ENCODE results near the gene DCDC1. TPM values are rescaled to one million over a fixed set of nuclear protein-coding genes. Genes with fewer than 3 reads are reported as not detected.

Gene DCDC1
- total RNA-seq, 1 donor from 2014 or later, result 0.16 TPM

DNA sequence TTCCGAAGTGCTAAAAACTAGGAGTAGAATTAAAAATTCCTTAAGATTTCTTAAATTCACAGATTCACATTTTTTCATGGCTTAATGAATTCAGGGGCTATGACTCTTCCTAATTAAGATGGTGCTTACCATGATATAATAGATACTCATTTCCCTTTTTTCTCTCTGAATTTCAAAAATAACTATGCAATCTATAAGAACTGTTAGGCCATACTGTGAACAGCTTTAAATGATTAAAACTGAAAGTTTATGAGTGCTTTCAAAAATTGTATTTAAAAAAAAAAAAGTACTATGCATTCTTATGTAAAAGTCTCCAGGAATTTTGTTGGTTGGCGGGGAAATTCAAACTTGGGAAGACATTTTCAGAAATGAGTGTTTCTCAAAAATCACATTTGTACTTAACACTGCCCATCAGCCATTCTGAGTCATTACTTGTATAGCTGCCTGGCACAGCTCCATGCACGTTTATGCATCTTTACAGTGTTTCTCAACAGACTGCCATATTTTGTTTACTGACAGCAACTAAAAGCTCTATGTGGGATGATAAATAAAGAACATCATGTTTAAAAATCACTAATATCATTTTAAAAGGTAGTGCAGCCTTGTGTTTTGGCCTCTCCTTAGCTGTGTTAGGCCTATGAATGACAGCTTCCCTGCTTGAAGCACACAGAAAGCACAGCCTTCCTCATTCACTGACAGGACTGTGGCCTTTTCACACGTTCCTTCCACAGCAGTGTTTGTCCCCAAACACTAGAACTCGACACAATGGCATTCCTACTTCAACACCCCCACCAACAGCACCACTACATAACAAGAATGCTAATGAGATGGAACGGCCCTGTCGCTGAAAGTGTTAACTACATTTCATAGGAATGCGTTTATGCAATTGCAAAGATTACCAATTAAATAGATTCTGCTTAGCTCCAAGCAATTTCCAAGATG, 131.4 kb downstream of the DCDC1 start:
- intact Hi-C loops (cut with micrococcal nuclease), result loop anchor here (2.0 kb wide), 1 partner anchor 939 kb away; no protein-coding TSS in a partner anchor

DNA sequence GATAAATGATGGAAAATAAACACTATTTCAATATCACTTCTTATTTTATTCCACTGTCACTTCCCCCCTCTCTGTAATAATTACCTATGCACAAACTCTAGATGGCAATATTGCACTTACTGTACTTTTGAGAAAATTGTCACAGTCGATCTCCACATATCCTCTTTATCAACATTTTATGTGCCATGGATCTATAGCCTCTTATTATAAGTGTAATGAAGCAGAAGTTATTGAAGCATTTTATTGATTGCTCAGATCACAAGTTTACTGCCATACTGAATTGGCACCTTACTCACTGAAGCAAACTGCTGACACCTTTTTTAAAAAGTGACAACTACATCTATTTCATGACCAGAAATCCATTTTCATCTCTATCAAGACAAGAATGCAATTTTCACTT, 133.4 kb downstream of the DCDC1 start:
- intact Hi-C loops (cut with micrococcal nuclease), result no loop called here

DNA sequence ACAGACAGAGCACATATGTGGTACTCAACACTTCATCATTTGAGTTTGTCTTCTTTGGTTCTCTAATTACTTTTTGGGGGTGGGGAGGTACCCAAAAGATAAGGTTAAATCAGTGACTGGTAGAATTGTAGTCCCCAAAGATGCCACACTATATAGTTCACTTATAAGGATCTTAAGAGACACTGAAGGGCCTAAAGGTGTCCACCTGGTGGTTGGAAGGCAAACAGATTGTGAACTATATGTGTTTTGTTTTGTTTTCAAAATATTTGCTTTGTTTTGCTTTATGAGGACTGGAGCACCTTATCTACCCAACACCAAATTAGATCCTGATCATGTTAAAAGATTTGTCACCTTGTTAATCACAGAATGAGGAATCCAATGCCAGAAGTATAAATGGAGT, 136.1 kb downstream of the DCDC1 start:
- intact Hi-C loops (cut with micrococcal nuclease), result no loop called here

DNA sequence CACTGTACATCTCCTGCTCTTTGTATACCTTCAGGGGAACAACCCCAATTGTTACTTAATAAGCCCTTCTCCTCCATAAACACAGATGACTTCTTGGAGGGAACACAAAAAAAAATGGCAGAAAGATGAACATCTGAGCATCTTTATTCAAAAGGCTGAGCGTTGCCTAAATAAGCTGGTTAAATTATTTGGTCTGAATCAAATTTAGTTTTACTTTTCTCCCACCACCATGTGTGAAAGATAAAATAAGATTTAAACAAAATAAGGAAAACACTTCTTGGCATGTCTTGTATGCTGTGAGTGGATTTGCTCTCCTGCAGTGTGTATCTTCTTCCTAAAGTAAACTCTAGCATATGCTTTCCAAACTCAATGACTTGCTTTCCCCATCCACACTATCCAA, 137.9 kb downstream of the DCDC1 start:
- intact Hi-C loops (cut with micrococcal nuclease), result no loop called here

DNA sequence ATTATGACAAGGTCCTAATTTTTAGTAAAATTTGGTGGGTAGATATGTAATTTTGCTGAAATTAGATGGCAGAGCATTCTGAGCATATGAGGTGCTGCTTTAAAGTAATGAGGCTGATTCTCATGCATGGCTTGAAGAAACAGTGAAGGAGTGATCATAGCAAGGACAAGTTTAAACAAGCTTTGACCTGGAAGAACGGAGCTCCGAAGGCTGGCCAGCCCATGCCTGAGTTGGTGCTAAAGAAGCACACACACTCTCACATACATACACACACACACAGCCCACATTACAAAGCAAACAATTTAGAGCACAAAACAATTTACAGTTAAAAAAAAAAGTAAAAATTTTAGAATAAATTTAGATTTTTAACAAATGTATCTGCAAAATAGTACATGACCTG, 150.7 kb downstream of the DCDC1 start:
- intact Hi-C loops (cut with micrococcal nuclease), result no loop called here

DNA sequence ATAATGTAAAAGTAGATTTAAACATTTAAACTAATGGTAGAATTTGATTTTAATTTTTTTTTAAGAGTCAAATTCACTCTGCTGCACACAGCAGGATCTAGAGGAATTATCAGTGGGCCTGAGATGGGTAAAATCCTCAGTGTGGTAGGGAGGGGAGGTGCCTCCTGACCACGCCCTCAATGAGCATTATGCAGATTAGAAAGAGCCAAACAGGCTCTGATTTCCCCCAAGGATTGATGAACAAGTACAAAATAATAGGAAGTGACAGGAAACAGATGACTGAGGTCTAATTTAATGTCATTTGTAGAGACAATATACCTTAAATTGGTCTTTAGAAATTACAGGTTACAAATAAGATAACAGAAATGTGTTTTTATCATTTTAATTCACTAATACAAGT, 155.2 kb downstream of the DCDC1 start:
- intact Hi-C loops (cut with micrococcal nuclease), result no loop called here

DNA sequence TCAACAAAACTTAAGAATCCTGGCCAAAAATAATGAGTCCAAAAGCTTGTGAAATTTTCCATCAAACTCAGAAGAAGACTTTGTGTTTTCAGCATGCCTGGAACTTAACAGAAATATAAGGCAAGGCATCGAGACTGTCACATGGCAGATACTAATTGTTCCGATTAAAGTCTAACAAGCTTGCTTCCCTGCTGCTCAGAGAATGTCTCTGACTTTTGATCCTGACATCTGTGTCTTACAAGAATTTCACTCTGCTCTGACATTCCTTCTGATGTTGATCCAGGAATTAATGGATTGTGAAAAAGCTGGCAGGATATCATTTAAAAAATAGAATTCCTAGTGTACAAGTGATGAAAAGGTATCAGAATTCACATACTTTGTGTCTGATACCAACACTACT, 170.2 kb downstream of the DCDC1 start:
- intact Hi-C loops (cut with micrococcal nuclease), result no loop called here

DNA sequence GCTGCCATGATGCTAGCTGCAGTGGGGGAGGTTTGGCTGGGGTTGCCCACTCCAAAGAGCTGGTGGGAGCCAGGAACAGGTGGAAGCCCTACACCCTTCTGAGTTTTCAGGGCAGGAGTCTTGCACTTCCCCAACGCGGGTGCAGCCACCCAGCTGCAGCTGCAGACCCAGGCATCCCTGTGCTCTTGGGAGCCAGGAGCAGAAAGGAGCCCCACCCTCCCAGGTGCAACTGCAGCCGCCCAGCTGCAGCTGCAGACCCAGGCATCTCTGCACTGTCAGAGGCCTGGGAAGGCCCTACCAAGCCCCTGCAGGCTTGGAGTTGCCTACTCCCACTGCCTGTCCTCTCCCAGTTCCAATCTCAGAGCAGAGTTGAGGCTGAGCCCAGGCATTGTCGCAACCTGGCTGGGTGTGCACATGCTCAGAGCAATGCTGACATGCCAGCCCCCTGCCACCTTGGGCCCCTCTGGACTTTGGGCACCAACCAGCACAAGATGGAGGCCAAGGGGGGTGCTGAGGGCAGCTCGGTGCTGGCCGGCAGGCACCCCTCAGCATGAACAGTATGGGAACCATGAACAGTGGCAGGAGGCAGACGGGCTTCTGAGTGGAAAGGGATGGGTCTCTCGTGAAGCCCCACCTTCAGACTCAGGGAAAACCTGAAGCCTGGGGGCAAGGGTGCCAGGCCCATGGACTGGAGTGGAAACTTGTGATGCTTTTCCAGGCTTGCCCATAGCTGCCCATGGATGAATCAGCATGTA, 195.4 kb downstream of the DCDC1 start:
- intact Hi-C loops (cut with micrococcal nuclease), result no loop called here

DNA sequence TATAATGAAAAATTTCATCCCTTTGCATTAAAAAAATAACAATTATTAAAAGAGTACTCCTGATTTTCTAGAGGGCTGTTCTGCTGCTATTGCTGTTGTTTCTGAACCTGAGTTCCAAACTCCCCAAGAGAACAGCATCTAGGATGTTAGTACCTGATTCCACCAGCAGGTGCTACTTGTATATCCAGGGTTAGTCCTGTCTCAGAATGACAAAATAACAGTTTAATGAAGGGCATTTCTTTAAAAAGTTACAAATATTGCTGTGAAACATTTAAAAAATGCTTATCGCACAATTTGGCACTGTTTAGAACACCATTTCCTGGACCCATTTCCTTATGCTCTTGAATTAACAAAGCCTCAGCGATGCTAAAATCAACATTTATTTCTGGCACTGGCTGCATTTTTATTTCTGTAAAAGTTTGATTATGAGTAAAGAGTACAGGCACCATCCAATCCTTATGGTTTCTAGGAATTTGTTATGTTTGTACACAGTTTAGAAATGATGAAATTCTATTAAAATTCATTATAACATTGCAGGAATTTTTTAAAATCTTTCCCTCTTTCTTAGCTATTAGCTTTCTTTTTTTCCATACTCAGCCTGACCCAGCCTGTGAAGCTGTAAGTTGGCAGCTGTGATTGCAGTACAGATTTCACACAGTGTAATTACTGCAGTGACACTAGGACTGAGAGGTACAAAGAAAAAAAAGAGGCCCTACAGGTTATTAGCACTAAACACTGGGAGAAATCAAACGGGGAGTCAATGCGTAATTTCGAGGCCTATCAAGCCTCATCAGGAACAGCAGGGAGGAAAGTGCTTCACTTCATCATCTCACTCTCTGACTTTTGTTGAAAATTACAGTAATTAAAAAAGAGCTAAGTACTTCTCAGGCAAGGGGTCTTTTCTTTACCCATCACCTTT, 208.8 kb downstream of the DCDC1 start:
- intact Hi-C loops (cut with micrococcal nuclease), result no loop called here

DNA sequence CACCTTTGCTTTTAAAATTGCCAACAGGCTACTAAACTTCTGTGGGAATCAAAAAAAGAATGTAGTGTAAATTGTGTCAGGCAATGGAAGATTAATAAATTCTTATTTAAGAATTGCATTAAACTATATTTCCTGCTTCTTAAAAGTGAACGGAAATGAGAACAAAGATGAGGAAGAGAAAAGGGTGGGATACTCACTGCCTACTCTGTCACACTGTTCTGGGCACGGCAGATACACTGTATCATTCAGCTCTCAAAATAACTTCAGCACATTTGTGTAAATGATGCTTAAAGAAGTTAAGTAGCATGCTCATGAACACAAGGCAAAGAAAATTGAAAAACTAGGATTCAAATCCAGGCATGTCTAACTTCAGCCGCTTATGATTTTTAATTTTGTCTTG, 218.7 kb downstream of the DCDC1 start:
- intact Hi-C loops (cut with micrococcal nuclease), result no loop called here

DNA sequence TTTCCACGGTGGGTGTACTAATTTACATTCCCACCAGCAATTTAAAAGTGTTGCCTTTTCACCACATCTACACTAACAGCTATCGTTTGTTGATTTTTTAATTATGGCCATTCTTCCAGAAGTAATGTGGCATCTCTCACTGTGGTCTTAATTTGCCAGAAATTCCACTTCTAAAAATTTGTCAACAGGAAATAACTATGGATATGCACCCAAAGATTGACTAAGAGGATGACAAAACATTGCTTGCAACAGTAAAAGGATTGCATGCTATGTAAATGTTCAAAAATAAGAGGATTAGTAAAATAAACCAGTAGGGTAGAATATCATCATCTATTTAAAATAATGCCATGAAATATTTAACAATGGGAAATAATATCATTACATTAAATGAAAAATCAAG, 219.5 kb downstream of the DCDC1 start:
- intact Hi-C loops (cut with micrococcal nuclease), result no loop called here

DNA sequence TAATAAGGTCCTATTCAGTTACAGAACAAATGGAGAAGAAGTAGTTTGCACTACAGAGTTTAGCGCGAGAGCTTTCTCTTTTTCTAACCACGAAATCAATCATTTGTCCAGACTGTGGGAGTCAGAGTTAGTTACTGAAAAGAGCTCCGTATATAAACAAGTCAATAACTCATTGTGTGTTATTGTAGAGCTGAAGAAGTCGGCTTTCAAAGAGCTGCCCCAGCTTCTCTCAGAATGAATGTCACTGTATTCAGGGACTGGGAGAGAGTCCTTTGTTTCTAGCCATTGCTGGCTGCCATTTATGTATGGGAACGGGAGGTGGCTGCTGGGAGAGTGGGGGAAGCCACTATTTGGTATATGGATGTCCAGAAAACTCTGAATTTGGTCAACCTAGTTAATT, 227.8 kb downstream of the DCDC1 start:
- intact Hi-C loops (cut with micrococcal nuclease), result no loop called here

DNA sequence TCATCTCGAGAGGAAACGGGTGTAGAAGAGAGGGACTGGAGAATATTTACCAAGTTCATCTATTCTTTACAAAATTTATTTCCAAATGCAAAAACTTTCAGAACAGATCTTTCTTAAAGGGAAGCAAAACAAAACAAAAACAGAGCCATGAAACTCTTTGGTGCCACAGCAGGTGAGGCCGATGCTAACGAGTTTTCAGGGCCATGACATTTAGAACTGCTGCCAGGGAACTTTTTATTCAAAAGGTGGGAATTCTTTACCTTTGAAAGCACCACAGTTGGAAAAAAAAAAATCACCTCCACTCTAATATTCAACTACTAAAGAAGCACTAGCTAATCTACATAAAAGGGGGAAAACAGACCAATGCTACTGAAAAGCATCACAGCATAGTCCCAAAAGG, 230.1 kb downstream of the DCDC1 start:
- intact Hi-C loops (cut with micrococcal nuclease), result no loop called here

DNA sequence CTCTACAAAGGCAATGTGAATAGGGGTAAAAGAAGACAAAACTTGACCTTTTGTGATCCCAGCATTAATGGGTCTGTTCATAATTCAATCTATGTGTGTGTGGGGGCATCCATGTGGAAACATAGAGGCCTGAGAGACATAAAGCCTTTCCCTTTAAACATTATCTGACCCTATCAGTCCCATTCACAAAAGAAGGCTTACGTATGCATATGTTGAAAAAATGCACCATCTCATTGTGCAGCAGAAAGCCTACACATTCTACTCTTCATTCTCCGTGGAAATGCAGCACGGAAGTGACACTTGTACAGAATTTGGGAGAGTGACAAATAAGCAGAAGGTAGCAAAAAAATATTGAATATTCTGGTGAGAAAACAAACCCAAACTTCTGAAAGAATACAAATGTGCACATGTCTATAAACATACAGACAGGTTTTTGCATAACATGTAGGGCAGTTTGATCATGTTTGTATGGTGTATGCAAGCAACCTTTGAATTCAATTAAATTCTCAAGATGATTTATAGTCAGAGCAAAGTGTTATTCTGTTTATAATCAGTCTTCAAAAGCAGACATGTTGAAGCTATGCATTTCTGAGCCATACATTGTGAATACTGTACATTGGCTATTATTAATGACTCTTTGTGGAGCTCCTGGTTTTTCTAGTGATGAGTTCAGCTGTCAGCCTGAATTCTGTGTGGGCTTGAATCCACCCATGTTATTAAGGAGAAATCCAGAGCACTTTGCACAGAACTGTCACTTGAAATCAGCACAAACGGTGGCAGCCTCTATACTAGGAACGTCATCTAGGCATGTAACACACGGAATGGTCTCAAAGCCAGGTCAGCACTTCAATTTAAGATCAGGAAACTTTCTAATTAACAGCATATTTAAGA, 236.8 kb downstream of the DCDC1 start:
- intact Hi-C loops (cut with micrococcal nuclease), result no loop called here

DNA sequence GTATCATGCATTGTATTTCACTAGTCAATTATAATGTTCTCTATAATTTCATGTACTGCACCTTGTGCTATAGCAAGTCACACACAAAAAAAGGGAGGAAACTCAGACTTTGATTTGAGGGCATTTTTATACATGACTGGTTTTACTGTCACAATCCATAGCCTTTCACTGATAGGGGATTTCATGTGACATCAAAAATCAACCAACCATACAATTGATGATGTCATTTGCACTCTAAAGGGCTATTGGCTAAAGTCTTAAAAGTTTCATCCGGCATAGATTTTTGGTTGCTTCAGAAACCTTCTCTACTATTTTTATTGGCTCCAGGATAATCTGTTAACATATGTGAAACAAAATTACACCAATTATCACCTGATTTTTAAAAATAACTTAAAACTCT, 237.8 kb downstream of the DCDC1 start:
- intact Hi-C loops (cut with micrococcal nuclease), result no loop called here

DNA sequence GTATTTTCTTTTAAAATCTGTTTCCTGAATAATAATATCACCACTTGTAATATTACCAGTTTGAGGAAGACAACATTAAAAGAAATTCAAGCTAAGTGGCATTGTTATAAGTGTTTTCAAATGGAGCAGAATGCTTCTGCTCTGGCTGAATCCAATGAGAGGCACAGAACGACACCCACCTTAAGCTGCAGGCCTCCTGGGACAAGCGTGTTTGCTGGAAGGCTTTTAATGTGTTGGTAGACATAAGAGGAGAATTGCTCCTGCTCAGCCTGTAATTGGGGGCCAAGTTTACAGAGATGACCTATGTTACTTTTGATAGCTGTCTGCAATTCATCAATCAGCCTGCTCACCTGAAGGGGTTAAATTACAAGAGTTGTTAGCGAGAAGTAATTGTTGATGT, 242.2 kb downstream of the DCDC1 start:
- intact Hi-C loops (cut with micrococcal nuclease), result no loop called here

DNA sequence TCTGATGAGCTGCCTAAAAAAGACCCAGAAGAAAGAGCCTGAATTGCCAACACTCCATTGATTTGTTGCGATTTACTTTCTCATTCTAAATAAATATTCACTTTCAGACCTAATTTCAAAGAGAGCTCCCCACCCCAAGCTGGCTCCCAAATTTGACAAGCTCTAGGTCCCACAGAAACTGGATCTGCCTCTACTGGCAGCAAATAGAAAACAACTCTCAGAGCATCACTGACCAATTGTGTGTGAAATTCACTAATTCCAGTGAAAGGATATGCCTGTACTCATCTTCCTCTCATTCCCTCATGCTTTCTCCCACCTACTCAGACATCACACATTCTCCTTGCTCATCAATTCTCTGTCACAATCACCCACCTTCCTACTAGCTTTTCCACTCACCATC, 249.1 kb downstream of the DCDC1 start:
- intact Hi-C loops (cut with micrococcal nuclease), result no loop called here

DNA sequence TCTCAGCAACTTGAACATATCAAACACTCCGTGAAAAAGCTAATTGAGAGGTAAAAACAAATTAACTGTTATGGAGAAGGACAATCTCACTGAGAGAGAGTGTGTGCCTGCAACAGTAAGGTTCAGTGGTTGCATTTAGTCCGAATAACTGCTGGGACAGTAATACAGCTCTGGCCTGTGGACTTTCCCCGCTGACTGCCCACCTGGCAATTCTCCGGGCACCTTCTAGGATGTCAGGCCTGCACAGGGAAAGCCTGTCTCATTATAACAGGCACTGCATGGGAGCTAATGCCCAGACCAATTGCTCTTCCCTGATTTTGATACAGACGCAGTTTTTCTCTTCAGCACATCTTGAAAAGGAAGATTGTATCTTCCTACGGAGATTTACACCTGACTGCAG, 251.0 kb downstream of the DCDC1 start:
- intact Hi-C loops (cut with micrococcal nuclease), result no loop called here

DNA sequence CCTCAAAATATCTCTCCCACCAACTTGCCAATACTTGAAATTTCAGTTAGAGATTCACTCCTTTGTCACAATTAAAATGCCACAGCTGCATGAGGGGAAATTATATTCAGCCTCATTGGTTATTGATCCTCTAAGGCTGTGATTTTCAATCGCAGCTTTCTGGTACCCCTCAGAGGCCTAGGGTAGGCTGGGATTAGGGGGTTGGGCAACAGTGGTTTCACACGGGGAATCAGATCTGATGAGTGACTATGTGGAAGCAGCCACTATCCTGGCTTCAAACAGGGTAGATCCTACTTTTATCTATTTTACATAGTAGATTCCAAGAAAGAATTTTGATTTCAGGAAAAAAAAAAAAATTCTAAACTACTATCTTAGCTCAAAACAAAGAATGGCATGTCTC, 252.5 kb downstream of the DCDC1 start:
- intact Hi-C loops (cut with micrococcal nuclease), result no loop called here

DNA sequence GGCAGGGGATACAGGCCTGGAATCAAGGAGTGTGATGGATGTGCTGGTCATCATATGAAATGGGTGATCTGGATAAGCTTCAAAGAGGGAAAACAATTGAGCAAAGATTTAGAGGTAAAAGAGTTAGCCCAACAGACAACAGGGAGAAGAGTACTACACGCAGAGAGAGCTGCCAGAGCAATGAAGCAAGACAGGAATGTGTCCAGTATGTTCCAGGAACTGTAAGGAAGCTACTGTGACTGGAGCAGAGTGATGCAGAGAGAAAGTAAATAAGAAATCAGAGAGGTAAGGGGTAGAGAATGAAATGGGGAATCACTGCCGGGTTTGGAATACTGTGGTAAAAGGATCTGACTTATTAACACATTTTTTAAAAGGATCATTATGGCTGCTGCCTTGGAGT, 255.1 kb downstream of the DCDC1 start:
- intact Hi-C loops (cut with micrococcal nuclease), result no loop called here

DNA sequence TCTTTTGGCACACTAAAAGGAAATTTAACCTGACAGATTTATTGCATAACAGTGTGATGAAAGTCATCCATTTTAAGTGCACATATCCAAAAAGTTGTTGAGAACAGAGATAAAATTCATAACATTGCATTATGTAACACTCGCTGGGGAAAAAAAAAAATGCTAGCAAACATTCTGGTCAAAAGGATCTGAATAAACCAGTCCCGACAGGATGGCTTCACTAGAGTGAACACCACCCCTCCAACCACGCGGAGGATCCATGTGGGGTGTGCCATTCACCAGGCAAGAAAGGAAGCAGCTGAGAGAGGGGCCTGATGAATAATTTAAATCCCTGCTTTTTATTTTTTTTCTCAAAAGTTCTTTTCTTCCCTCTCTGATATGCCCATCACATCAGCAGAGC, 258.7 kb downstream of the DCDC1 start:
- intact Hi-C loops (cut with micrococcal nuclease), result no loop called here
